C4-2B (cell line): ENCODE results near the gene ANKRD12.

ENCODE experiments used
- H3K27ac ChIP-seq: fragments of 450-650 bp; 2 replicates; pipeline ENCODE4 v1.5.1; 2017
- ZFX ChIP-seq: fragments of 450-650 bp; IDR thresholded peaks from 2 replicates; pipeline ENCODE4 v1.6.1; 2017
- TF ChIP-seq, protein P1 (sequence below): fragments of 450-650 bp; conservative IDR thresholded peaks from 2 replicates; pipeline ENCODE4 v1.5.1; 2017; ENCODE audit warnings: mild to moderate bottlenecking

ANKRD12 gene

GRCh38 chr18:9240270-9240669 lies 103.7 kb downstream of the ANKRD12 start:
- TF ChIP-seq, protein P1, sequence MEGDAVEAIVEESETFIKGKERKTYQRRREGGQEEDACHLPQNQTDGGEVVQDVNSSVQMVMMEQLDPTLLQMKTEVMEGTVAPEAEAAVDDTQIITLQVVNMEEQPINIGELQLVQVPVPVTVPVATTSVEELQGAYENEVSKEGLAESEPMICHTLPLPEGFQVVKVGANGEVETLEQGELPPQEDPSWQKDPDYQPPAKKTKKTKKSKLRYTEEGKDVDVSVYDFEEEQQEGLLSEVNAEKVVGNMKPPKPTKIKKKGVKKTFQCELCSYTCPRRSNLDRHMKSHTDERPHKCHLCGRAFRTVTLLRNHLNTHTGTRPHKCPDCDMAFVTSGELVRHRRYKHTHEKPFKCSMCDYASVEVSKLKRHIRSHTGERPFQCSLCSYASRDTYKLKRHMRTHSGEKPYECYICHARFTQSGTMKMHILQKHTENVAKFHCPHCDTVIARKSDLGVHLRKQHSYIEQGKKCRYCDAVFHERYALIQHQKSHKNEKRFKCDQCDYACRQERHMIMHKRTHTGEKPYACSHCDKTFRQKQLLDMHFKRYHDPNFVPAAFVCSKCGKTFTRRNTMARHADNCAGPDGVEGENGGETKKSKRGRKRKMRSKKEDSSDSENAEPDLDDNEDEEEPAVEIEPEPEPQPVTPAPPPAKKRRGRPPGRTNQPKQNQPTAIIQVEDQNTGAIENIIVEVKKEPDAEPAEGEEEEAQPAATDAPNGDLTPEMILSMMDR = no peak
- TF ChIP-seq ZFX = no peak
- no peak overlapping the region for H3K27ac ChIP-seq

DNA sequence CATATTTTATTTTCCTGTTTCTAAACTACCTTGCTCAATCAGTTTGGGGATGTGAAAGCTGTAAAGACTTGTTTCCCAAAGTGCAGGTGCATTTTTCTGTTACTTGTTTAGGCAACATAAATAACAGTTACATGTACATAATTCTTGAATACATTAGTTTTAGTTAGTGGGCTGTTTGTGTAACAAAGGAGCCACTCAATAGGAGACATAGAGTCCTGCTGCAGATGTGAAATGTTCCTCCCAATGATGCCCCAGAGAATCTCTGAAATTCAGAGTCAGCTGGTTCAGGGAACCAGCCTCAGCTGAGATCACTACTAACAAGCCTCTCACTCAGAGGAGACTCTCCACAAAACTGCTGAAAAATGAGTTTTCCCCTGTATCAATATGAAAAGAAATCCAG lies 106.4 kb downstream of the ANKRD12 start:
- TF ChIP-seq, protein P1 = no peak
- TF ChIP-seq ZFX = no peak

GRCh38 chr18:9244376-9244775 lies 107.8 kb downstream of the ANKRD12 start:
- TF ChIP-seq ZFX = no peak
- no peak overlapping the region for H3K27ac ChIP-seq

More for the DNA sequence above, 106.4 kb downstream of the ANKRD12 start:
- no peak overlapping the region for H3K27ac ChIP-seq

DNA sequence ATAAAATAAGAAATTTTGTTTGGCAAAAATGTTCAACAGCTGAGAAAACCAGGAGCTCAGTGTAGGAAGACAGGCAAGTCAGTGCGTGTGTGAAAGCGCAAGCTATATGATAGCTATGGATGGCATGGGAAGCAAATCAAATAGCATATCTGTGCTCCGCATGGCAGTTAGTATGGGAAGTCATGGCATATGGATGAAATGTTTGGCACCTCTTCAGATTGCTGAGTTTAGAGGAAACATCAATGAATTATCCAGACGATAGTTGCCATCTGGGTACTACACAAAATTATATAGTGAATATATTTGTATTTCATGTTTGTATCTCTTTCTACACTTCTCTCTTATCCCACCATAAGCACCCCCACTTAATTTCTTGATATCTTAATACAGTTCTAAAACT lies 112.1 kb downstream of the ANKRD12 start:
- no peak for TF ChIP-seq ZFX
- TF ChIP-seq, protein P1 = no peak
- no peak overlapping the region for H3K27ac ChIP-seq

DNA sequence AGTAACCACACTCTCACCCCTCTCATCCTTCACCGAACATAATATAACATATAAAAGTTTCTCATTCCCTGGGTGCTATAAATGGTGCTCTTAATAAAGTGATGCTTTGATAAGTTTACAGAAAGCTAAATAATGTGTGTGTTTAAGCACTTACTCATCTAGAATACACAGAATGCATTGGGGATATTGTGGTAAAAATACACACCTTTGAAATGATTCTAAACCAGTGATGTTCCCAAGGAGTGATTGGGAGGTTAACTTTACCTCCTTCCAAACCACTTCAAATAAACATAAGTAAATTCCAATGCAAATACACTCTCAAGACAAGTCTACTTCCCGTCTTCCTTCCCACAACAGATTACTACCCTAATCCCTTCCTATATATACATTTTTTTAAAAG lies 112.7 kb downstream of the ANKRD12 start:
- TF ChIP-seq, protein P1 = no peak
- TF ChIP-seq ZFX = no peak
- no peak overlapping the region for H3K27ac ChIP-seq

GRCh38 chr18:9259173-9259572 lies 122.6 kb downstream of the ANKRD12 start:
- no peak for TF ChIP-seq ZFX
- TF ChIP-seq, protein P1 = no peak
- no peak overlapping the region for H3K27ac ChIP-seq

GRCh38 chr18:9260388-9261380 lies 124.1 kb downstream of the ANKRD12 start:
- TF ChIP-seq ZFX = no peak
- TF ChIP-seq, protein P1 = no peak
- H3K27ac ChIP-seq = no peak overlapping the region
